NCI-H226 (cell line): ENCODE data around the gene RNF213.
"Not testable (repeated sequence)": the region's sequence is repeated elsewhere in the genome, so short reads cannot be mapped to it uniquely, and the experiment has no call there.

Experiments used
- DNase-seq: peaks from one replicate; pipeline ENCODE4 v3.0.0-alpha.2; 2015

The RNF213 gene

DNA sequence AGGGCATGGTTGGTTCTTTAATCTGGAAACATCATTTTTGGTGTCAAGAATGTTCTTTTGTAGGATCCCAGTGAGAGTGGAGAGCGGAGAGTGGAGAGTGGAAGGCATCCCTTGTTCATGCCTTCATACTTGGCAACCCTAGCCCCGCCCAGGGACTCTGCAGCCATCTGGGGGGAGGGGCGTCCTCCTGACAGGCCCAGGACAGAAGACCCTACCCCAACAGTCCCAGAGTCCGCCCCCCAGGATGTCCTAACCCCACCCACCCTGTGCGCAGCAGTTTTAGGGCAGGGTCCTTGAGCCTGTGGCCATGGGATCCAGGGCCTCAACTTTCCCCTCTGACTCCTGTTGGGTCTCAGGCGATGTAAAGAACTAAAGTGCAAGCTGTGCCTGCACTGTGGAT is 36.0 kb upstream of the RNF213 start:
- DNase-seq, result no peak

DNA sequence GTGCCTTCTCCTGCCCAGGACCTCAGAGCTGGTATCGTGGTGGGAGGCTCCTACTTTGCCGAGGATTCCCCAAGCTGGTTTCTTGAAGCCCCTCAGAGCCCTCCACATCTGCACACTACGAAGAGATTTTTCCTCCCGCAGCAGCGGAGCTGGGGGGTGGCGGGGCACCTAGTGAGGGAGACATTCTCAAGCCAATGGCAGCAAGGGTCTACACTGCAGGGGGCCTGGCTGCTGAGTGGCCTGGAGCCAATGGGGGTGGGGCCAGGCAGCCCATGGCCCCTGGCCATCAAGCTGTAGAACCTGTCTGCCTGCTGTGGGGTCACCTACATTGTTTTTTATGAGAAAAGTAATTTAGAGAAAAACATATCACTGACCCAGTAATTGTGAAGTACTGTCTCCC is 35.4 kb upstream of the RNF213 start:
- DNase-seq, result no peak

DNA sequence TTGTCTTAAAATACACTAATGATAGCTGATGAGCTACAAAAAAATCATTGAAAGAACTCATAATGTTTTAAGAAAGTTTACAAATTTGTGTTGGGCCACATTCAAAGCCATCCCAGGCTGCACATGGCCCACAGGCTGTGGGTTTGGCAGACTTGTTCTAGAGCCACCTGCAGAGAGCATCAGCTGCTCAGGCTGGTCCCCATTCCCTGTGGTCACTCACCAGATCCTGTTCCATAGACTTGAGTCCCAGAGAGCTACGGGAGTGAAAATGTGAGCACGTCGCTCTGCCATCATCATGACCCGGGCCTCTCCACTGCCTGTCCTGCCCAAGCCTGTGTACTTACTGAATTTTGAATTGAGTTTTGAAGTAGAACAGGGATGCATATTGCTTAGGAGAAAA is 33.5 kb upstream of the RNF213 start:
- DNase-seq, result no peak

DNA sequence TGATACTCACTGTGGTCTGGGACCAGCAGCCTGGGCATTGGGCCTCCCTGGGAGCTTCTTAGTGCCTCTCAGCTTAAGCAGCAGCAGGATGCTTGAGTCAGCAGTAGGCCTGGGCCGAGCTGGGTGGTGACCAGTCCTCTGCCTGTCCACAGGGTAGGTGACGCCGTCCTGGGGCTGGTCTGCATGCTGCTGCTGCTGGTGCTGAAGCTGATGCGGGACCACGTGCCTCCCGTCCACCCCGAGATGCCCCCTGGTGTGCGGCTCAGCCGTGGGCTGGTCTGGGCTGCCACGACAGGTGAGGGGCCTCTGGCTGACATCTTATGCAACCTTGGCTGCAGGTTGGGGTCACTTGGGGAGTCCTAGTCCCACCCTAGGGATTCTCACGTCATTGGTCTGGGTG is 33.0 kb upstream of the RNF213 start:
- DNase-seq, result no peak

DNA sequence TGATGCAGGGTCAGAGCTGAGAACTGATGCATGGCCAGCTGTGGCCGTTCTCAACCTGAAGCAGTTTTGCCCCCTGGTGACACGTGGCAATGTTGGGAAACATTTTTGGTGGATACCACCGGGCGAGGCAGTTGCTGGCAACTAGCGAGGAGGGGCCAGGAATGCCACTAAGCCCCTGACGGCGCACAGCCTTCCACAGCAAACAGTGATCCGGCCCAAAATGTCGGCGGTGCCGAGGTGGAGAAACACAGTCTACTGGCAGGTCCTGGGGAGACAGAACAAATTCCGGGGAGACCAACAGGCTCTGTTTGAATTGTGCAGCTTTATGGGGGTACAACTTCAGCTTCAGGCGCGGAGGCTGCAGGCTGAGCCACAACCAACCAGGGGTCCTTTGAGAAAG is 32.2 kb upstream of the RNF213 start:
- no peak for DNase-seq

DNA sequence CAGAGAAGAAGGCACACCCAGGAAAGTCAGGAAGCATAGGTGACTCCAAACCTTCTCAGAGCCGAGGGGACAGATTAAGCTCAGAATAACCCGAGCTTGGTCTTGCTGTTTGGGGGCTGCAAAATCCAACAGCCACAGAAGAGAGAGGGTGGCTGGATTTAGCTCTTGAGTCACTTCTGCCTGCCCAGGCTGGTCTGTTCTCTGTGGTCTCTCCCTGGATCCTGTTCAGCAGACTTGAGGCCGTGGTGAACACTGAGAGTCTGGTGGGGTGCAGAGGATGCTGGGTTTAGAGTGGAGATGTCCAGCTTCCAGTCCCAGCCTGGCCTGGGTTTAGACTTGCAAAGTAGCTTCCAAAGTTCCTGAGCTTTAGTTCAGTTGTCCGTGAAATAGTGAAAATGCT is 31.6 kb upstream of the RNF213 start:
- DNase-seq, result no peak

DNA sequence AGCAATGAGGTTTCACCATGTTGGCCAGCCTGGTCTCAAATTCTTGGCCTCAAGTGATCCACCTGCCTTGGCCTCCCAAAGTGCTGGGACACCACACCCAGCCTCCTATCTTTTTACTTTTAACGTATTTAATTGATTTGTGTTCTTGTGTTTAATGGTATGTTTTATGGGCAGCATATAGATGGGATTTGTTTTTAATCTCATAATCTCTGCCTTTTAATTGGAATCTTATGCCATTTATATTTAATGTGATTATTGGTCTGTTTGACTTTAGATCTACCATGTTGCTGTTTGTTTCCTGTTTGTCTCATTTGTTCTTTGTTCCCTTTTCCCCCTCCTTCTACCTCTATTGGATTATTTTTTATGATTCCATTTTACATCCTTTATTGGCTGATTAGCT is 28.2 kb upstream of the RNF213 start:
- DNase-seq, result no peak

DNA sequence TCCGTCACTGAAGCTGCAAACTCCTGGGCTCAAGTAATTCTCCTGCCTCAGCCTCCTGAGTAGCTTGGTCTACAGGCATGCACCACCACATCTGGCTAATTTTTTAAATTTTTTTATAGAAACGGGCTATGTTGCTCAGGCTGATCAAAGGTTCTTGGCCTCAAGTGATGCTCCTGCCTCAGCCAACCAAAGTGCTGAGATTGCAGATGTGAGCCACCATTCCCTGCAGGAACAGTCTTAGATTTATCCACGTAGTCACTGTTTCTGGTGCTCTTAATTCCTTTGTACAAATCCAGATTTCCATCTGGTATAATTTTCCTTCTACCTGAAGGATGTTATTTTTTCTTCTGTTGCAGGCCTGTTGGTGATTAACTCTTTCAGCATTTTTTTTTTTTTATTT is 27.4 kb upstream of the RNF213 start:
- no peak for DNase-seq

DNA sequence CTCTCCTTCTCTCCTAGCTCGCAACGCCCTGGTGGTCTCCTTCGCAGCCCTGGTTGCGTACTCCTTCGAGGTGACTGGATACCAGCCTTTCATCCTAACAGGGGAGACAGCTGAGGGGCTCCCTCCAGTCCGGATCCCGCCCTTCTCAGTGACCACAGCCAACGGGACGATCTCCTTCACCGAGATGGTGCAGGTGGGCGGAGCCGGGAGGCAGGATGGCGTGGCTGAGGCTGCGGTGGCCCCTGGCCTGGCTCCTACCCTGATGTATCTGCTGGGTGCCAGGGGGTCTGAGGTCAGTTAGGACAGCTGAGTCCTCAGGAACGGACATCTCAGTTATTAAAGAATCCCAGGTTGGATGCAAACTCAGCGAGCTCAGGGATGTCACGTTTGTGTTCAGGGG is 23.7 kb upstream of the RNF213 start:
- DNase-seq, result no peak

DNA sequence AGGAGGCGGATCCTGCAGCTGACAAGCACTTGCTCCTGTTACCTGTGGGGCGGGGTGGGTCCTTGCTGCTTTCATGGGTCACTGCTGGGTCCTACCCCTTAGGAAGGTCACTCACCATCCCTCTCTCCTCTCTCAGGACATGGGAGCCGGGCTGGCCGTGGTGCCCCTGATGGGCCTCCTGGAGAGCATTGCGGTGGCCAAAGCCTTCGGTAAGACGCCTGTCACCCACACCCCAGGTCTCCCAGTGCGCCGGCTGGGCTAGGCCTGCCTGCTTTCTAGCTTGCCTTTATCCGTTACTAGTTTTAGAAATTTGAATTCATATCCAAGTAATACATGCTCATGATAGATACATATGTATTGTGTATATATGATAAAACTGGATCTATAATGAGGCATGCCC is 23.3 kb upstream of the RNF213 start:
- no peak for DNase-seq

DNA sequence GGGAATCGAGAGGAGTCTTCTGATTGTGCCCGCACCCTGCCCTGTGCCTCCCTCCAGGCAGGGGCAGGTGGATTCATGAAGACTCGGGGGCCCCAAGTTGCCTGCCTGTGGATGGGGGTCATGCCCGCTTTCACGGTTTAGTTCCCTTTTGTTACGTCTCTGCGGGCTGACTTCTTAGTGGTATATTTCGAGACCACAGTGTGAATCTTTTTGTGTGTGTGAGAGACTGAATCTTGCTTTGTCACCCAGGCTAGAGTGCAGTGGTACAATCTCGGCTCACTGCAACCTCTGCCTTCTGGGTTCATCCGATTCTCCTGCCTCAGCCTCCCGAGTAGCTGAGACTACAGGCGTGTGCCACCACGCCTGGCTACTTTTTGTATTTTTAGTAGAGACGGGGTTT is 18.1 kb upstream of the RNF213 start:
- no peak for DNase-seq

DNA sequence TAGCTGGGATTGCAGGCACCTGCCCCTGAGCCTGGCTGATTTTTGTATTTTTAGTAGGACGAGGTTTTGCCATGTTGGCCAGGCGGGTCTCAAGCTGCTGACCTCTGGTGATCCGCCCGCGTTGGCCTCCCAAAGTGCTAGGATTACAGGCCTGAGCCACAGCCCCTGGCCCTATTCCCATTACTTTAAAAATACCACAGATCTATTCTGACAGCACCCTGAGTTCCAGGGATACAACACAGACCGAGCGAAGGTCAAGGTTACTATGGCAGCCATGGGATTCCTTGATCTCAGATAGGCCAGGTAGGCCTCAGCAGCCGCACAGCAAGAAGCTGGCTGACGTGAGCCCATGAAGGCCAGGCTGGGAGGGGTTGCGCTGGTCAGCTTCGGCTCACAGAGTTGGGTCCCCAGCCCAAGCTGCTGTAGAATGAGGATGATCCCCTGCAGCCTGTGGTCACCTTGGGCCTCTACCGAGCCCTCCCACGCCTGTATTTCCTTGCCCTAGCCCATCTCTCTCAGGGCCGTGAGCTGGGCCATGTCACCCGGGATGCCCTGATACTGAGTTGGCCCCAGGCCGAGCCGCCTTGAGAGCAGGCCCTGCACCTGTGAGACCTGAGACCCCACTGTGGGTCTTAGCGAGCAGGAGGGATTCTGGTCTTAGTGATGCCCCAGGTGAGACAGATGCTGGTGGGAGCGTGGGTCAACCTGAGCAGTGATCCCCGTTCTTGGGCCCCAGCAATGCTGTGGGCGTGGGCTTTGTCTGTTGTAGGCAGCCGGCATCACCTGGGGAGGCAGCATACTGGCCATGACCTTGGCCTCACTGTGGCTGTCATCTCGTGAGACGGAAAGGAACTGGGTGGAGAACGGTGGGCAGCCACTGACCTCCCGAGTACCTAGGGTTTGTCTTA is 16.9 kb upstream of the RNF213 start:
- DNase-seq, result no peak

DNA sequence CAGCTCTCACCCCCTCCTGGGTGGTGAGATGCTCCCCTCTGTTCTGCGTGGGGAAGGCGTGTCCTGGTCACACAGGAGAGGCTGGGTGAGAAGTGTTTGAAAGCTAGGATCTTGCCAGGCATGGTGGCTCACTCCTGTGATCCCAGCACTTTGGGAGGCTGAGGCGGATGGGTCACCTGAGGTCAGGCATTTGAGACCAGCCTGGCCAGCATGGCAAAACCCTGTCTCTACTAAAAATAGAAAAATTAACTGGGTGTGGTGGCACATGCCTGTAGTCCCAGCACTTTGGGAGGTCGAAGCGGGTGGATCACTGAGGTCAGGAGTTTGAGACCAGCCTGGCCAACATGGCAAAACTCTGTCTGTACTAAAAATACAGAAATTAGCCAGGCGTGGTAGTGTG is 16.2 kb upstream of the RNF213 start:
- DNase-seq, result not testable (repeated sequence)

DNA sequence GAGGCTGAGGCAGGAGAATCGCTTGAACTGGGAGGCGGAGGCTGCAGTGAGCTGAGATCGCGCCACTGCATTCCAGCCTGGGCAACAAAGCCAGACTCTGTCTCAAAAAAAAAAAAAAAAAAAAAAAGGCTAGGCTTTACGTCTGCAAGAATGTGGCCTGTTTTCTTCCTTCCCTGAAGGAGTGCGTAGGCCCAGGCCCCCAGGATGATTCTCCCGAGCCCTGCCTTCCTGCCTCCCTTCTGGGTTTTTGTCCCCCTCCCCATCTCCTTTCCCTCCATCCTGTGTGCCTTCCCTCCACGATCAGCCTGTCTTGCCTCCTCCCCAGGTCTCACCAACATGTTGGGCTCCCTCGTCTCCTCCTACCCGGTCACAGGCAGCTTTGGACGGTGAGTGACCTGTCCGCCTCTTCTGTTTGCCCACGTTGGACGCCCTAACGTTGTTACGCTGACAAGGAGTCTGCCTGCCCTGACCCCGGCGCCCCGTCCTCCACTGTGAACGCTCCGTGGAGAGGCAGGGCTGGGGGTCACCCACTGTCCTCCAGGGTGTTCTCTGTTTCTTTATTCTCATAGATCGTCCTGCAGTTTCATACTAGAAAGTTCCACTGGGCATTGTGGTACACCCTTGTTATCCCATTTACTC is 15.7 kb upstream of the RNF213 start:
- no peak for DNase-seq

DNA sequence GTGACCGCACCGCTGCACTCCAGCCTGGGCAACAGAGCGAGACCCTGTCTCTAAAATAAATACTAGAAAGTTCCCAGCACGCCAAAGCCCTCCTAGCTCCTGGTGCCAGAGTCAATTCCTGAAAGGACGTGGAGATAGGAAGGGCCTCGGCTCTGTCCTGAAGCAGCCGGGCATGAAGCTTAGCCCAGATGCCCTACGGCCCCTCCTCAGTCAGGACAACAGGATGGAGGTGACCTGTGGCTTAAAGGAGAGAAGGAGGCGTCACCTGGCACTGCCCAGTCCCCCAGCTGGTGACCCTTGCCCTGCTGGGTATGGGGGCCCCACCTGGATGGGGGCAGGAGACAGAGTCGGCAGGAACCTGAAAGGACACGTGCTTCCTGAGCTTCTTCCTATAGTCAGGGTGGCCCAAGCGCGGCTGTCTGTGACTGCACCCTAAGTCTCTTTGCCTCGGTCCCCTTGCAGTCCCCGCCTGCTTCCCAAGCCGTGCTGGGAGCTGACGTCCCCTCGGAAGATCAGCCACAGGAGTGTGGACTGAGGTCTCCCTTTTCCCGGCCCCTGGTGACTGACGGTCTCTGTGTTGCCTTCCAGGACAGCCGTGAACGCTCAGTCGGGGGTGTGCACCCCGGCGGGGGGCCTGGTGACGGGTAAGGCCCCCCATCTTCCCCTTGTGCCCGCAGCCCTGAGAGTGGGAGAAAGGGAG is 14.9 kb upstream of the RNF213 start:
- DNase-seq, result no peak

DNA sequence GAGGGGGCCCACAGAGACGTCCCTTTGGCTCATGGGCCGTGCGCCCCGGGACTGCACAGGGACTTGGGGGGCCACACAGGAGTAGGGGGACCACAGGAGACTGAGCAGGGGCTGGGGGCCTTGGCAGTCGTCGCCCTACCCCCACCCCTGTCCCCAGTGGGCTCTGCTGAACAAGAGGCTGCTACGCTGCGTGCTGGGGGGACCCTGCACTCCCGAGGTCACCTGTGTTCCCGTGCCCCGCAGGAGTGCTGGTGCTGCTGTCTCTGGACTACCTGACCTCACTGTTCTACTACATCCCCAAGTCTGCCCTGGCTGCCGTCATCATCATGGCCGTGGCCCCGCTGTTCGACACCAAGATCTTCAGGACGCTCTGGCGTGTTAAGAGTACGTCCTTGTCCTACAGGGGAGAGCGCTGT is 14.4 kb upstream of the RNF213 start:
- no peak for DNase-seq

DNA sequence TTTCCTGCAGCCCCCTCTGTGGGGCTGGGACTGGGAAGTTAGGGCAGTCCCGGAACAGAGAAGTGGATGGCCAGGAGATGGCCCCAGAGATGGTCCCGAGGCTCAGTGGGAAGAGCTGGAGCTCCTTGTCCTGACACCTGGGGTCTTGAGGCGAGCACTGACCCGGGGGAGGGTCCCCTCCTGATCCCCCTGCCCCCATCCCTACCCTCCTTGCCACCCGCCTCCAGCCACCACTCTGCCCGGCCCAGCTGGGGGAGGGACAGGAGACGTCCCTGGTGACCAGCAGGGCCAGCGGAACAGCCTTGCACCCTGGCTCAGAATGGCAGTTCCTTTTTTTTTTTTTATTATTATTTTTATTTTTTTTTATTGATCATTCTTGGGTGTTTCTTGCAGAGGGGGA is 13.9 kb upstream of the RNF213 start:
- no peak for DNase-seq

DNA sequence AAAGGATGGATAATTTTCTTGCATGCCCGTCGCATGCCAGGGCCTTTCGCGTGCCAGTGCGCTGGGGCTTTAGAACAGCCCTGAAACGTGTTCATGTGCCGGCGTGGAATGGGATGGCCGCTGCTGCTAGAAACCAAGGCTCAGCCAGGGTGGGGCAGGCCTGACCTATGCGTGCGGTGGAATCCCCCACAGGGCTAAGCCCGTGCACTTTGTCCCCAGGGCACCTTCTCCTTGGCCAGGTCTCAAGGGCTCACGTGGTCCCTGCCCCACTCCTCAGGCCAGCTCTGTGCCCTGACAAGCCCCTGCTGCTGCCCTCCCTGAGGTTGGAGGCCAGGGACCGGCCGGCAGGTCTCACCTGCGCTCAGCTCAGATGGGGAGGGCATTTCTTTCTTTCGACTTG is 13.1 kb upstream of the RNF213 start:
- DNase-seq, result no peak

DNA sequence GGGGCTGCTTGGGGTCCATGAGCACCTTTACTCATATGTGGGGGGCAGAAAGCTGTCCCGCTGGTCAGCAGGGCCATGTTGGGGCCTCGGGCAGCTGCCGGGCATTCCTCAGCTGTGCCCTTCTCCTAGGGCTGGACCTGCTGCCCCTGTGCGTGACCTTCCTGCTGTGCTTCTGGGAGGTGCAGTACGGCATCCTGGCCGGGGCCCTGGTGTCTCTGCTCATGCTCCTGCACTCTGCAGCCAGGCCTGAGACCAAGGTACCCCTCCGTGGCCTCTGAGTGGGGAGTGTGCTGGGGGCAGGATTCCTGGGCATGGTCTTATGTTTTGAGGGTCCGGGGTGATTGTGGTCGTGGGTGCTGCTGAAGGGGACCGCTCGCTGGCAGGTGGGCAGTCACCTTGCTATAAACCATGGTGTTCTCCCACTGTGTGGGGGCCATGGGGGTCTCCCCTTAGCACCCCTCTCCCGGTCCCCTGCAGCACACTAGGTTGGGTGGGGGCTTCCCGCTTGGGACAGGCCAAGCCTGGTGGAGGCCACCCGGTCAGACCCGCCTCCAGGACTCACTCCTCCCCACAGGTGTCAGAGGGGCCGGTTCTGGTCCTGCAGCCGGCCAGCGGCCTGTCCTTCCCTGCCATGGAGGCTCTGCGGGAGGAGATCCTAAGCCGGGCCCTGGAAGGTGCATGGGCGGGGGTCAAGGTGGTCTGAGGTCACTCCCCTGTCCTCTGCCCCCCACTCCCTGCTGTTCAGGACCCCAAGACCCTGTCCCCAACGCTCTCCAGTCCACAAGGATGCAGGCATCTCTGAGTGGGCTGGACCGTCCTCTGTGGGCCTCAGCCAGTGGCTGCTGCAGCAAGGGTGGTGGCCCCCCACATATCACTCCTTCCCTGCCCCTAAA is 12.4 kb upstream of the RNF213 start:
- no peak for DNase-seq

DNA sequence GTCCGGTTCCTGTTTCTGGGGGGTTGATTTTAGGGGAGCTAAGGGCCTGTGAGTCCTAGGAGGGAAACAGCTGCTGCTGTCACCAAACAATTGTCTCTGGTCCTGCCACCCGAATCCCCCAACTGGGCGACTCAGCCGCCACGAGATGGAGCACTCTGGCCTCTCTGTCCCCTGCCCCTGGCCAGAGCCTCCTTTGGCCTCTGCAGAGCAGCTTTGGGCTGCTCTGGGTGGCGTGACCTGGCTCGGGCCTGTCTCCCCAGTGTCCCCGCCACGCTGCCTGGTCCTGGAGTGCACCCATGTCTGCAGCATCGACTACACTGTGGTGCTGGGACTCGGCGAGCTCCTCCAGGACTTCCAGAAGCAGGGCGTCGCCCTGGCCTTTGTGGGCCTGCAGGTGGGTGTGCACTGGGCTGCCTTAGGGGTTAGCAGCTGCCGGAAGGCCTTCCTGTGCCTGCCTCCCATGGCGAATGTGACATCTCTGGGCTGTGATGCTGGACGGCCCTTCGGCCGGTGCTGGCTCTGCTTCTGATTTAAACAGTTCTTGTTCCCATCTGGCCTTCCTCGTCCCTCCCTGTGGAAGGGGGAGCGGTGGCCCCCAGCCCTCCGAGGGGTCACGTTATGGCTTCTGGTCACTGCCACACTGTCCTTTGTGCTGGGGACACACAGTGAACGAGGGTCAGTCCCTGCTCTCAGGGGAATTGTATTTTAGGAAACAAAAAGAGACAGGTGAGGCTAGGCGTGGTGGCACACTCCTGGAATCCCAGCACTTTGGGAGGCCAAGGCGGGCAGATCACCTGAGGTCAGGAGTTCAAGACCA is 11.6 kb upstream of the RNF213 start:
- no peak for DNase-seq

DNA sequence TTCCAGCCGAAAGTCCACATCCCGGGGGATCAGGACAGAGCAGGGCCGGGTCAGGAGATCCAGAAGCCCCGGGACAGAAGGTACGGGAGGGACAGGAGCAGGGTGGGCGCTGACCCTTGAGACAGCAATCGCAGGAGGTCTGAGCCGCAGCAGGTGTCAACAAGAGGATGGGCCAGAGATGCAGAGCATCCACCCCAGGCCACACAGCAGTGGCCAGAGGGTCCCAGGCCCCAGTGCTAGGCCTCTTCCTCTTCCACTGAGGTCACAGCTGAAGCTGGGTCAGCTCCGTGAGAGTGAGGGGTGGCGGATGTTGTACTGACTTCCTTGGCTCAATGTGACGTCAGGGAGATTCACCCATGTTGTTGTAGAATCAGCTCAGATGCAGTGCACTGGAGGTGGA is 8.7 kb upstream of the RNF213 start:
- no peak for DNase-seq

DNA sequence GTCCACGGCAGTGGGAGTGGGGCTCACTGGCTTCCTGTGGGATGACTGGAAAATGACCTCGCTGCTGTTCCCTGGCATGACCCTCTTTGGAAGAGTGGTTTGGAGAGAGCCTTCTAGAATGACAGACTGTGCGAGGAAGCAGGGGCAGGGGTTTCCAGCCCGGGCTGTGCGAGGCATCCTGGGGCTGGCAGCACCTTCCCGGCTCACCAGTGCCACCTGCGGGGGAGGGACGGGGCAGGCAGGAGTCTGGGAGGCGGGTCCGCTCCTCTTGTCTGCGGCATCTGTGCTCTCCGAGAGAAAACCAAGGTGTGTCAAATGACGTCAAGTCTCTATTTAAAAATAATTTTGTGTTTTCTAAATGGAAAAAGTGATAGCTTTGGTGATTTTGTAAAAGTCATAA is 7.8 kb upstream of the RNF213 start:
- no peak for DNase-seq
